ENCODE results near the gene GREB1L. TPM values are rescaled to one million over a fixed set of nuclear protein-coding genes. Genes with fewer than 3 reads are reported as not detected.

GREB1L gene
- total RNA-seq, 2 experiments from 2014 or later, result not detected

DNA sequence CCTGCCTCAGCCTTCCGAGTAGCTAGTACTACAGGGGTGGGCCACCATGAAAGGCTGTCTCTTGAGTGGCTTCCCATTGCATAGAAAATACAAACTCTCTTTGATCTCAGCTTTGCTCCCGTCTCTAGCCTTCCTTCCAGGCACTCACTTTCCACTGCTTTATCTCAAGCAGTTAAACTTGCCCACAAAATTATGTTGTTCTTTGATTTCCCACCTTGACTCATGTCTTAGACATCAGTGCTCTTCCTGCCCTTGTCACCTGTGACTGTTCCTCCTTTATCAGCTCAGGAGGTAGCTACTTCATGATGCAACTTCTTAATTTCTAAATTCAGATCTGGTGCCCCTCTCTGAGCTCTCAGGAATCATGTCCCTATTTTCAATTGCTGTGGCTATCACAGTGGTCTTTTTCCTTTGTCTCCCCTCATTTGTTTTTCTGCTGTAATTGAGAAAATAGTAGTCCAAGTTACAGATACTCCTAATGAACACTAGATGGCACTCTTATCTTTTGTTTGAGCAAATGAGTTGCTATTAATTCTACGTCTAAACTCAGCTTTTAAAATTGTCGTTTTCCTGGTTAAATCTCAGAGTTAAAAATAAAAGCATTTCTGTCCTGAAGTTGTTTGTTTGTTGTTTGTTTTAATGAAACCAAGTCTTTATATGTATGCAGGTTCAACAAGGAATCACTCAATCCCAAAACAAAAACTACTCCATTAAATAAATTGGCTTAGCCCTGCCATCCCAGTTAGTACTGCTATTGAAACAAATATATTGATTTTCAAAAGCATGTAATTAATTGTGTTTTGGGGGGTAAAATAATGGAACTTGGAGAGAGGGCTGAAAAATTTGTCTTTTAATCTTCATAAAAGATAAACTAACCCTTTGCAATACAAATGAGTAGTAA lies 46.9 kb upstream of the GREB1L start:
- H3K4me1 ChIP-seq (ENCODE audit: insufficient read depth, low read length, poor library complexity, severe bottlenecking), result no peaks in the 10 kb centered on the region
- no peaks in the 10 kb centered on the region for H4K20me1 ChIP-seq (ENCODE audit: insufficient read depth, low read length)
- TF ChIP-seq CTCF (conservative IDR thresholded peaks at IDR 0.05; ENCODE audit: low read length) (peak; percentile 96), EZH2phosphoT487 (IDR thresholded peaks at IDR 0.05; ENCODE audit: borderline replicate concordance, low read depth, low read length) (no peak)
- no peak overlapping the region for H3K27ac ChIP-seq (ENCODE audit: low read depth, low read length, poor library complexity, severe bottlenecking)
- CTCF ChIA-PET (ENCODE audit: unreplicated experiment), result no interaction called here
- no peaks in the 10 kb centered on the region for H3K36me3 ChIP-seq (ENCODE audit: insufficient read depth, low read length)
- intact Hi-C loops (cut with micrococcal nuclease; ENCODE audit: unreplicated experiment), result loop anchor here (2.0 to 10.0 kb wide), 4 partner anchors 130 to 762 kb away; no protein-coding TSS in a partner anchor
- H2AFZ ChIP-seq (ENCODE audit: low read length), result no peak overlapping the region
- H3K9me2 ChIP-seq (ENCODE audit: insufficient read depth, low read length), result no peaks in the 10 kb centered on the region
- peak; percentile 57 for DNase-seq (ENCODE audit: low spot score)
- no peak overlapping the region for H3K4me2 ChIP-seq (ENCODE audit: low read length)
- POLR2A ChIA-PET, result interaction anchor here (0.7 to 1.0 kb wide), 2 partner anchors 26 to 292 kb away, joined by 3 read pairs; no protein-coding TSS in a partner anchor
- no peak overlapping the region for H3K4me3 ChIP-seq (ENCODE audit: low read depth, low read length, poor library complexity, severe bottlenecking)
- H3K9me3 ChIP-seq (ENCODE audit: low read length), result no peaks in the 10 kb centered on the region
- no TSS peak for BruUV-seq (replicated peaks)
- no peaks in the 10 kb centered on the region for H3K79me2 ChIP-seq (ENCODE audit: insufficient read depth, low read depth, low read length)

GRCh38 chr18:21196426-21196825 lies 45.6 kb upstream of the GREB1L start:
- no TSS peak for BruUV-seq (replicated peaks)

DNA sequence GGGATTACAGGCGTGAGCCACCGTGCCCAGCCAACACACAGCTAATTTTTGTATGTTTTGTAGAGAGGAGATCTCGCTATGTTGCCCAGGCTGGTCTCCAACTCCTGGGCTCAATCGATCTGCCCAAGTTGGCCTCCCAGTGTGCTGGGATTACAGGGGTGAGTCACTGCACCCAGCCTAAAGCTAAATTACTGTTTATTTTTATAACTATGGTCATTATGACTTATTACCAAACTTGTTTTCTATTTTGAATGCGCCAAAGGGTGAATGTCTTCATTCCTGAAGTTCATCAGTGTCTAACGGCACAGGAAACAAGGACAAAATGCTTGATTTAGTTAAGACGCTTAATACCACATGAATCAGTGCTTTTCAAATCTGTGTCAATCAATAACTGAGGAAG lies 38.9 kb upstream of the GREB1L start:
- intact Hi-C loops (cut with micrococcal nuclease; ENCODE audit: unreplicated experiment), result no loop called here
- DNase-seq (ENCODE audit: low spot score), result no peak
- H4K20me1 ChIP-seq (ENCODE audit: insufficient read depth, low read length), result no peaks in the 10 kb centered on the region

More at GRCh38 chr18:21196426-21196825, 45.6 kb upstream of the GREB1L start:
- Histone ChIP-seq H3K79me2 (ENCODE audit: insufficient read depth, low read depth, low read length) (no peaks in the 10 kb centered on the region), H3K36me3 (ENCODE audit: insufficient read depth, low read length) (no peaks in the 10 kb centered on the region), H3K9me2 (ENCODE audit: insufficient read depth, low read length) (no peaks in the 10 kb centered on the region), H3K9me3 (ENCODE audit: low read length) (no peaks in the 10 kb centered on the region), H3K4me1 (ENCODE audit: insufficient read depth, low read length, poor library complexity, severe bottlenecking) (no peaks in the 10 kb centered on the region), H3K4me3 (ENCODE audit: low read depth, low read length, poor library complexity, severe bottlenecking) (no peak overlapping the region), H3K4me2 (ENCODE audit: low read length) (no peak overlapping the region), H4K20me1 (ENCODE audit: insufficient read depth, low read length) (no peaks in the 10 kb centered on the region), H3K27ac (ENCODE audit: low read depth, low read length, poor library complexity, severe bottlenecking) (no peak overlapping the region), H2AFZ (ENCODE audit: low read length) (no peak overlapping the region)
- no peak for DNase-seq (ENCODE audit: low spot score)
- CTCF ChIA-PET (ENCODE audit: unreplicated experiment), result no interaction called here
- TF ChIP-seq EZH2phosphoT487 (IDR thresholded peaks at IDR 0.05; ENCODE audit: borderline replicate concordance, low read depth, low read length), result no peak
- POLR2A ChIA-PET, result interaction anchor here (0.6 kb wide), 1 partner anchor 37 kb away, joined by 3 read pairs; no protein-coding TSS in a partner anchor
- intact Hi-C loops (cut with micrococcal nuclease; ENCODE audit: unreplicated experiment), result loop anchor here (10.0 kb wide), 2 partner anchors 128 to 208 kb away; no protein-coding TSS in a partner anchor

More for the DNA sequence above, 38.9 kb upstream of the GREB1L start:
- Histone ChIP-seq H3K9me3 (ENCODE audit: low read length) (no peaks in the 10 kb centered on the region), H3K4me3 (ENCODE audit: low read depth, low read length, poor library complexity, severe bottlenecking) (no peak overlapping the region), H2AFZ (ENCODE audit: low read length) (no peak overlapping the region), H3K79me2 (ENCODE audit: insufficient read depth, low read depth, low read length) (no peaks in the 10 kb centered on the region), H3K4me1 (ENCODE audit: insufficient read depth, low read length, poor library complexity, severe bottlenecking) (no peaks in the 10 kb centered on the region), H3K9me2 (ENCODE audit: insufficient read depth, low read length) (no peaks in the 10 kb centered on the region), H3K4me2 (ENCODE audit: low read length) (no peak overlapping the region), H3K27ac (ENCODE audit: low read depth, low read length, poor library complexity, severe bottlenecking) (no peak overlapping the region), H3K36me3 (ENCODE audit: insufficient read depth, low read length) (no peaks in the 10 kb centered on the region)
- TF ChIP-seq EZH2phosphoT487 (IDR thresholded peaks at IDR 0.05; ENCODE audit: borderline replicate concordance, low read depth, low read length) (no peak), CTCF (conservative IDR thresholded peaks at IDR 0.05; ENCODE audit: low read length) (no peak)
- ChIA-PET POLR2A (no interaction called here), CTCF (ENCODE audit: unreplicated experiment) (no interaction called here)
- BruUV-seq (replicated peaks), result no TSS peak
